ELR (cell line): ENCODE measurements around the gene WDR4.
"Not testable (repeated sequence)": the region's sequence is repeated elsewhere in the genome, so short reads cannot be mapped to it uniquely, and the experiment has no call there.

Experiments used
- DNase-seq: peaks from one replicate; pipeline ENCODE4 v3.0.0-alpha.2; 2015; ENCODE audit warnings: low read depth

WDR4 gene

GRCh38 chr21:42815217-42815616, 64.1 kb downstream of the WDR4 start:
- DNase-seq, result peak; percentile 34

- DNase-seq, result not testable (repeated sequence)
Observed at GRCh38 chr21:42812528-42813241, 66.7 kb downstream of the WDR4 start.

DNA sequence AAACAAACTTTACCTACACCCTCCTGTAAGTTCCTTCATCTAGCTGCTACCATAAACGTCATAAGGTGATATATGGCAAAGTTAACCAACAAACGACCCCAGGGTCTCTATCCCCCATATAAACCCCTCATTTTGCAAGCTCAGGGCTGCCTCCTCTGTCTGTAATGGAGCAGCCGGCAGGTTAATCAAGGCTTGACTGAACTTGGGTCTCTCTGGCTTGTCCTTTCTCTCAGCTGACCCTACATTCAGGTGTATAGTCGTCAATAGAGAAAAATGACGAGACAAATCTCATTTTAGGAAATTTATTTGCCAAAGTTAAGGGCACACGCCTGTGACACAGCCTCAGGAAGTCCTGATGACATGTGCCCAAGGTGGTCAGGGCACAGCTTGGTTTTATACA, 67.4 kb downstream of the WDR4 start:
- DNase-seq, result no peak

- DNase-seq, result no peak
Observed at GRCh38 chr21:42809577-42810475, 69.5 kb downstream of the WDR4 start.

DNA sequence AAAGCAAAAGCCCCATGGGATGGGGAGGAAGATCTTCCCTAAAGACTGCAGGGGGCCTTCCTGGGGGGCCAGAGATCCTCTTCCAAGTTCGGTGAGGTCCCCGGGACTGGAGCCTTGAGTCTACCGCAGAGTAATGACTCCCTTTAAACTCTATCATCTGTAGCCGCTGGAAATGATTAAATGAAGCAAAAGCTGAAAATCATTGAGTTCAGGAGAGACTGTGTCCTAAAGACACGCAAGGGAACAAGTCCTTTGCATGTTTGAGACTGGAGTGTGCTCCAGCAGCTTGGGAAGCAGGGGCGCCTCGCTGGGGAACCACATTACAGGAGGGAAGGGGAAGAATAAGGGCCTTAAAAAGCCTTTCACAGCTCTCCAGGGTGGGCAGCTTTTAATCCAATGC, 70.2 kb downstream of the WDR4 start:
- DNase-seq, result no peak

- DNase-seq, result no peak
Observed at GRCh38 chr21:42807938-42808613, 71.3 kb downstream of the WDR4 start.

GRCh38 chr21:42807293-42807895, 71.9 kb downstream of the WDR4 start:
- not testable (repeated sequence) for DNase-seq

DNA sequence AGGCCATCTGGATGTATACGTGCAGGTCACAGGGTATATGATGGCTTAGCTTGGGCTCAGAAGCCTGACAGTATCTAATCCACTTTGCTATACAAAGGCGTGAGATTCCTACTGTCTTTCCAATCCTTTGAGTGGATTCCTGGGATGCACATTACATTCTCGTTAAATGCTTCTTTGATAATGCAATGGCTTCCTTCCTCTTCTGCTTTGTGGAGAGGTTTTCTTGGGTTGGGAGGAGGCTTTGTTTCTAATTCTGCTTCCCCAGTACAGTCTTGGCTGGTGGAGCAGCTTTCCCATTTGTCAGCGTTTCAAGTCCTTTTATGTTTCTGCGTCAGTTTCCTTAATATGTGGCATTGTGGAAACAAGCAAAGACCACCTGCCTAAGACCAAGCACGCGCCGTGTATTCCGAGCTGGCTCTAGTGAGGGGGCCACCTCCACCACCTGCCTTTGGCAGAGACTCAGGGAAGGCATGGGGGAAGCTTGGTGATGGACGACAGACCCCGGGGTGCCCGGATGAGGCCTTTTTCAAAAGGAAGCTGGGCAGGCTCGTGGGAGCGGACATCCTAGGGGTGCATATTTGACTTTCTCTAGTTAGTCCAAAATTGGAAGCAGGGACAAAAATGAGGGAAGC, 72.7 kb downstream of the WDR4 start:
- DNase-seq, result no peak

DNA sequence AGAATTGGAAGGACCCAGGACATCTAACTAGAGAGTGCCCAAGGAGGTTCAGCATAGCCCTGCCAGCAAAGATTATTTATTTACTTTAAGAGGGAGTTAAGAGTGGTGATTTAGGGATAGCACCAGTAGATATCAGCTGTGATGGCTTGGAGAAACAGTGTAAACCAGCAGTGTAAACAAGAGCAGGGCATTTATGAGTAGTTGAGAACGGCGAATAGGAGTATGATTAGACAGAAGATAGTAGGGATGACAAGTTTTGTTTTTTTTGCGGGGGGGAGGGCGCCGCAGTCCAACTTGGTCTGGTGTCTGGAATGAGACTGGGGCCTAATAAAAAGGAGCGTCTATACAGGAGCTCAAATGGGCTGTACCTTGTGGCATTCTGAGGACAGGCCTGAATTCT, 77.7 kb downstream of the WDR4 start:
- DNase-seq, result not testable (repeated sequence)

DNA sequence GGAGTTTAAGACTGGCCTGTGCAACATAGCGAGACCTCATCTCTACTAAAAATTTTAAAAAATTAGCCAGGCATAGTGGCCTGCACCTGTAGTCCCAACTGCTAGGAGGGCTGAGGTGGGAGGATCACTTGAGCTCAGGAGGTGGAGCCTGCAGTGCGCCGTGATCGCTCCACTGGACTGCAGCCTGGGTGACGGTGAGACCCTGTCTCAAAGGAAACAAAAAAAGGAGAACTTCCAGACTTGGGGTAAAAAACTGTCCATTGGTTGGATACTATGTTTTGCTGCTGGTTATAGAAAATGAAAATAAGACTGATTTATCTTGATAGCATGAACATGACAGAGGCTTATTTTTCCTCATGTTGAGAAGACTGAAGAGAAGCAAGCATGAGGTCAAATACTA, 79.4 kb downstream of the WDR4 start:
- no peak for DNase-seq

DNA sequence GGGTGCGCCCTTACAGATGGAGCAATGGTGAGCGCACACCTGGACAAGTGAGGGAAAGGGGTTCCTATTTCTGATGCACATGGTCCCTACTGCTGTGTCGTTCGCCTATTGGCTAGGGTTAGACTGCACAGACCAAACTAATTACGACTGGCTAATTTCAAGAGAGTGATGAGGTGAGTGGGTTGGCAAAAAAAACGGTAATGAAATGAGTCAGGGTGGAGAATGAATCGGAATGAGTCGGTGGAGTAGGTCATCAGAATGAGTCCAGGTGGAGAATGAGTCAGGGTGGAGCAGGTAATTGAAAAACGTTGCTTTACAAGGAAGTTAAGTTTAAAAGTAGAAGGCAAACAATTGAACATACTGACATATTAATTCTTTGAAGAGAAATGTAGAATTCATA, 79.8 kb downstream of the WDR4 start:
- peak; percentile 1 for DNase-seq
